CD14-positive monocyte (primary cell): ENCODE data around the gene FPR3. TPM values are rescaled to one million over a fixed set of nuclear protein-coding genes. Genes with fewer than 3 reads are reported as not detected.

Source experiments
- DNase-seq, 3 donors: peaks; one replicate each; pipeline ENCODE4 v3.0.0-alpha.2; 2011 to 2022
- H2AFZ ChIP-seq: 2 replicates; pipeline ENCODE4 v1.6.0; 2012; ENCODE audit warnings: mild to moderate bottlenecking, low read depth, low read length, inconsistent platforms; ENCODE audit not compliant: insufficient read depth, poor library complexity, severe bottlenecking
- H3K27ac ChIP-seq, 2 donors: 1 replicate in 1 of 2; 2 replicates in 1 of 2; pipeline ENCODE4 v1.5.1; 2012 to 2013; ENCODE audit warnings: low read length in 2 of 2, control low read depth in 1 of 2, inconsistent platforms in 1 of 2, low read depth in 1 of 2, mild to moderate bottlenecking in 1 of 2
- H3K27me3 ChIP-seq, 2 donors: one replicate each; pipeline versions ENCODE4 v1.6.0 to v1.6.1; 2011 to 2013; ENCODE audit warnings: low read length in 2 of 2; ENCODE audit not compliant: control insufficient read depth in 2 of 2, insufficient read depth in 2 of 2
- H3K36me3 ChIP-seq, 2 donors: replicated peaks in 1 of 2; 1 replicate in 1 of 2; 2 replicates in 1 of 2; pipeline versions ENCODE4 v1.5.1 to v1.6.1; 2012 to 2013; ENCODE audit warnings: low read length in 2 of 2, control low read depth in 1 of 2, inconsistent platforms in 1 of 2, mild to moderate bottlenecking in 1 of 2; ENCODE audit not compliant: insufficient read depth in 2 of 2, control insufficient read depth in 1 of 2
- H3K4me1 ChIP-seq, 2 donors: 1 replicate in 1 of 2; 2 replicates in 1 of 2; pipeline versions ENCODE4 v1.5.1 to v1.6.1; 2012 to 2013; ENCODE audit warnings: low read length in 2 of 2, control low read depth in 1 of 2, inconsistent platforms in 1 of 2, mild to moderate bottlenecking in 1 of 2, moderate library complexity in 1 of 2; ENCODE audit not compliant: insufficient read depth in 2 of 2, control insufficient read depth in 1 of 2
- H3K4me2 ChIP-seq: replicated peaks from 2 replicates; pipeline ENCODE3; 2012; ENCODE audit warnings: low read length, moderate library complexity, mild to moderate bottlenecking; ENCODE audit not compliant: poor library complexity, severe bottlenecking; ENCODE audit errors: extremely low read depth
- H3K4me3 ChIP-seq, 3 experiments: fragments of 200-600 bp in 1 of 3; sonication (generic) in 1 of 3; replicated peaks in 1 of 3; 1 replicate in 2 of 3; 2 replicates in 1 of 3; pipeline ENCODE4 v1.5.1; 2011 to 2013; ENCODE audit warnings: low read length in 3 of 3, mild to moderate bottlenecking in 3 of 3, control low read depth in 2 of 3, low read depth in 2 of 3, inconsistent platforms in 1 of 3, moderate library complexity in 1 of 3
- H3K79me2 ChIP-seq: 2 replicates; pipeline ENCODE4 v1.6.0; 2012; ENCODE audit warnings: mild to moderate bottlenecking, control low read depth, inconsistent platforms, low read length, moderate library complexity; ENCODE audit not compliant: insufficient read depth
- H3K9ac ChIP-seq: 2 replicates; pipeline ENCODE4 v1.6.0; 2017; ENCODE audit warnings: low read length, mild to moderate bottlenecking; ENCODE audit not compliant: insufficient read depth, poor library complexity, severe bottlenecking
- H3K9me3 ChIP-seq, 2 donors: replicated peaks in 1 of 2; 1 replicate in 1 of 2; 2 replicates in 1 of 2; pipeline versions ENCODE4 v1.5.1 to v1.6.1; 2012 to 2013; ENCODE audit warnings: low read length in 2 of 2, control low read depth in 1 of 2; ENCODE audit not compliant: control insufficient read depth in 1 of 2, insufficient read depth in 1 of 2
- H4K20me1 ChIP-seq: 2 replicates; pipeline ENCODE4 v1.6.0; 2012; ENCODE audit warnings: mild to moderate bottlenecking, low read length, control low read depth, moderate library complexity; ENCODE audit not compliant: insufficient read depth
- H3K27ac Mint-ChIP-seq, 7 donors: one replicate each; pipeline ENCODE4 v1.8.0; 2020; ENCODE audit warnings: mild to moderate bottlenecking in 7 of 7, mixed read lengths in 7 of 7, moderate library complexity in 6 of 7, inconsistent platforms in 2 of 7
- H3K27me3 Mint-ChIP-seq, 3 donors: one replicate each; pipeline ENCODE4 v1.8.0; 2021 to 2022; ENCODE audit warnings: low read depth in 3 of 3, mild to moderate bottlenecking in 3 of 3, mixed read lengths in 3 of 3, moderate library complexity in 3 of 3, inconsistent platforms in 1 of 3
- H3K36me3 Mint-ChIP-seq, 2 donors: one replicate each; pipeline ENCODE4 v1.8.0; 2020; ENCODE audit warnings: mixed read lengths in 2 of 2, inconsistent platforms in 1 of 2, mild to moderate bottlenecking in 1 of 2
- H3K4me1 Mint-ChIP-seq: one replicate; pipeline ENCODE4 v1.8.0; 2020; ENCODE audit warnings: mild to moderate bottlenecking, mixed read lengths
- H3K4me3 Mint-ChIP-seq, 2 donors: one replicate each; pipeline ENCODE4 v1.8.0; 2020; ENCODE audit warnings: mild to moderate bottlenecking in 2 of 2, mixed read lengths in 2 of 2, moderate library complexity in 1 of 2
- H3K9me3 Mint-ChIP-seq, 7 donors: one replicate each; pipeline ENCODE4 v1.8.0; 2020 to 2022; ENCODE audit warnings: mixed read lengths in 7 of 7, mild to moderate bottlenecking in 6 of 7, moderate library complexity in 6 of 7, inconsistent platforms in 2 of 7
- CTCF ChIP-seq: fragments of 200-600 bp; IDR thresholded peaks from one replicate; pipeline ENCODE4 v1.8.0; 2022; ENCODE audit warnings: antibody characterized with exemption, mild to moderate bottlenecking
- WGBS: methylation state at CpG from one replicate; pipeline ENCODE4 v1.1.5; 2013; ENCODE audit warnings: missing lambda C conversion rate; ENCODE audit not compliant: insufficient coverage; 5-methylcytosine and 5-hydroxymethylcytosine counted together
- intact Hi-C, 2 donors: fragments of 100-400 bp; cut with micrococcal nuclease; formaldehyde crosslinking; loops; one replicate each; pipeline versions ENCODE4 v1.15.0 to v1.15.1; 2023
- polyA plus RNA-seq, 3 donors: library from polyadenylated mRNA; depleted of rRNA in 1 of 3; unstranded in 2 of 3; stranded (reverse) in 1 of 3; fragments of 300-500 nt in 2 of 3; fragments of >200 nt in 1 of 3; fragmentation: Illumina TruSeq in 2 of 3; gene quantifications; 1 replicate in 2 of 3; 2 replicates in 1 of 3; pipeline ENCODE4 v1.2.3, GENCODE V29; 2012 to 2021

The FPR3 gene
- polyA plus RNA-seq, 3 donors: 1.4 to 3.8 (median 3.5) TPM

- no peaks in the 10 kb centered on the region for H4K20me1 ChIP-seq
- H3K4me2 ChIP-seq: peak overlapping the region; percentile 37
- Mint-ChIP-seq H3K4me3 (peak overlapping the region in 1 of 2 donors; percentile 8), H3K27me3 (peaks cover 0 to 8% (median 2%) of the 10 kb centered on the region in 3 donors), H3K9me3 (peaks cover 2 to 16% (median 5%) of the 10 kb centered on the region in 7 donors), H3K36me3 (peaks cover 15 to 25% of the 10 kb centered on the region in 2 donors), H3K27ac (peak overlapping the region; percentile 97 to 99 (median 98)), H3K4me1 (peaks cover 87% of the 10 kb centered on the region)
- no peaks in the 10 kb centered on the region for H3K36me3 ChIP-seq
- H2AFZ ChIP-seq: no peak overlapping the region
- peak overlapping the region; percentile 60 to 99 for H3K27ac ChIP-seq
- no peaks in the 10 kb centered on the region for H3K79me2 ChIP-seq
- DNase-seq: no peak
- H3K4me3 ChIP-seq: peak overlapping the region in 1 of 3 experiments; percentile 36
- TF ChIP-seq CTCF: no peak
- peaks cover 0 to 3% of the 10 kb centered on the region in 2 donors for H3K9me3 ChIP-seq
- intact Hi-C loops: loop anchor here in 1 of 2 donors (5.0 to 10.0 kb wide), 2 partner anchors 155 to 397 kb away; no protein-coding TSS in a partner anchor
- peak overlapping the region; percentile 67 for H3K9ac ChIP-seq
- H3K4me1 ChIP-seq: peaks cover 87 to 89% of the 10 kb centered on the region in 2 donors
- no peaks in the 10 kb centered on the region for H3K27me3 ChIP-seq
Observed at GRCh38 chr19:51821921-51822320, 27.0 kb downstream of the FPR3 start.

GRCh38 chr19:51822325-51822724, 27.4 kb downstream of the FPR3 start:
- Histone ChIP-seq H3K27me3 (no peaks in the 10 kb centered on the region), H3K4me2 (peak overlapping the region; percentile 37), H3K4me3 (peak overlapping the region in 1 of 3 experiments; percentile 36), H3K9me3 (peaks cover 0 to 3% of the 10 kb centered on the region in 2 donors), H3K27ac (peak overlapping the region; percentile 88 to 99), H4K20me1 (no peaks in the 10 kb centered on the region), H2AFZ (no peak overlapping the region), H3K79me2 (no peaks in the 10 kb centered on the region), H3K9ac (peak overlapping the region; percentile 67), H3K36me3 (no peaks in the 10 kb centered on the region), H3K4me1 (peaks cover 83 to 85% of the 10 kb centered on the region in 2 donors)
- Mint-ChIP-seq H3K27me3 (peaks cover 0 to 8% (median 2%) of the 10 kb centered on the region in 3 donors), H3K9me3 (peaks cover 2 to 20% (median 5%) of the 10 kb centered on the region in 7 donors), H3K4me1 (peaks cover 83% of the 10 kb centered on the region), H3K4me3 (peak overlapping the region in 1 of 2 donors; percentile 8), H3K36me3 (peaks cover 15 to 25% of the 10 kb centered on the region in 2 donors), H3K27ac (peak overlapping the region; percentile 97 to 99 (median 98))
- no peak for TF ChIP-seq CTCF
- DNase-seq: peak; percentile 92 to 98 (median 96)
- intact Hi-C loops: loop anchor here in 1 of 2 donors (5.0 to 10.0 kb wide), 2 partner anchors 155 to 398 kb away; no protein-coding TSS in a partner anchor
- WGBS: no CpG with 5 or more reads among the region's 2 CpGs
